CD14-positive monocyte (primary cell): Measurements from ENCODE around the gene TMEM187. TPM values are rescaled to one million over a fixed set of nuclear protein-coding genes. Genes with fewer than 3 reads are reported as not detected.

Experiments used
- DNase-seq, 3 donors: peaks; one replicate each; pipeline ENCODE4 v3.0.0-alpha.2; 2011 to 2022
- H2AFZ ChIP-seq: 2 replicates; pipeline ENCODE4 v1.6.0; 2012; ENCODE audit warnings: mild to moderate bottlenecking, low read depth, low read length, inconsistent platforms; ENCODE audit not compliant: insufficient read depth, poor library complexity, severe bottlenecking
- H3K27ac ChIP-seq, 2 donors: 1 replicate in 1 of 2; 2 replicates in 1 of 2; pipeline ENCODE4 v1.5.1; 2012 to 2013; ENCODE audit warnings: low read length in 2 of 2, control low read depth in 1 of 2, inconsistent platforms in 1 of 2, low read depth in 1 of 2, mild to moderate bottlenecking in 1 of 2
- H3K27me3 ChIP-seq, 2 donors: one replicate each; pipeline versions ENCODE4 v1.6.0 to v1.6.1; 2011 to 2013; ENCODE audit warnings: low read length in 2 of 2; ENCODE audit not compliant: control insufficient read depth in 2 of 2, insufficient read depth in 2 of 2
- H3K36me3 ChIP-seq, 2 donors: replicated peaks in 1 of 2; 1 replicate in 1 of 2; 2 replicates in 1 of 2; pipeline versions ENCODE4 v1.5.1 to v1.6.1; 2012 to 2013; ENCODE audit warnings: low read length in 2 of 2, control low read depth in 1 of 2, inconsistent platforms in 1 of 2, mild to moderate bottlenecking in 1 of 2; ENCODE audit not compliant: insufficient read depth in 2 of 2, control insufficient read depth in 1 of 2
- H3K4me1 ChIP-seq, 2 donors: 1 replicate in 1 of 2; 2 replicates in 1 of 2; pipeline versions ENCODE4 v1.5.1 to v1.6.1; 2012 to 2013; ENCODE audit warnings: low read length in 2 of 2, control low read depth in 1 of 2, inconsistent platforms in 1 of 2, mild to moderate bottlenecking in 1 of 2, moderate library complexity in 1 of 2; ENCODE audit not compliant: insufficient read depth in 2 of 2, control insufficient read depth in 1 of 2
- H3K4me2 ChIP-seq: replicated peaks from 2 replicates; pipeline ENCODE3; 2012; ENCODE audit warnings: low read length, moderate library complexity, mild to moderate bottlenecking; ENCODE audit not compliant: poor library complexity, severe bottlenecking; ENCODE audit errors: extremely low read depth
- H3K4me3 ChIP-seq, 3 experiments: fragments of 200-600 bp in 1 of 3; sonication (generic) in 1 of 3; replicated peaks in 1 of 3; 1 replicate in 2 of 3; 2 replicates in 1 of 3; pipeline ENCODE4 v1.5.1; 2011 to 2013; ENCODE audit warnings: low read length in 3 of 3, mild to moderate bottlenecking in 3 of 3, control low read depth in 2 of 3, low read depth in 2 of 3, inconsistent platforms in 1 of 3, moderate library complexity in 1 of 3
- H3K79me2 ChIP-seq: 2 replicates; pipeline ENCODE4 v1.6.0; 2012; ENCODE audit warnings: mild to moderate bottlenecking, control low read depth, inconsistent platforms, low read length, moderate library complexity; ENCODE audit not compliant: insufficient read depth
- H3K9ac ChIP-seq: 2 replicates; pipeline ENCODE4 v1.6.0; 2017; ENCODE audit warnings: low read length, mild to moderate bottlenecking; ENCODE audit not compliant: insufficient read depth, poor library complexity, severe bottlenecking
- H3K9me3 ChIP-seq, 2 donors: replicated peaks in 1 of 2; 1 replicate in 1 of 2; 2 replicates in 1 of 2; pipeline versions ENCODE4 v1.5.1 to v1.6.1; 2012 to 2013; ENCODE audit warnings: low read length in 2 of 2, control low read depth in 1 of 2; ENCODE audit not compliant: control insufficient read depth in 1 of 2, insufficient read depth in 1 of 2
- H4K20me1 ChIP-seq: 2 replicates; pipeline ENCODE4 v1.6.0; 2012; ENCODE audit warnings: mild to moderate bottlenecking, low read length, control low read depth, moderate library complexity; ENCODE audit not compliant: insufficient read depth
- H3K27ac Mint-ChIP-seq, 7 donors: one replicate each; pipeline ENCODE4 v1.8.0; 2020; ENCODE audit warnings: mild to moderate bottlenecking in 7 of 7, mixed read lengths in 7 of 7, moderate library complexity in 6 of 7, inconsistent platforms in 2 of 7
- H3K27me3 Mint-ChIP-seq, 3 donors: one replicate each; pipeline ENCODE4 v1.8.0; 2021 to 2022; ENCODE audit warnings: low read depth in 3 of 3, mild to moderate bottlenecking in 3 of 3, mixed read lengths in 3 of 3, moderate library complexity in 3 of 3, inconsistent platforms in 1 of 3
- H3K36me3 Mint-ChIP-seq, 2 donors: one replicate each; pipeline ENCODE4 v1.8.0; 2020; ENCODE audit warnings: mixed read lengths in 2 of 2, inconsistent platforms in 1 of 2, mild to moderate bottlenecking in 1 of 2
- H3K4me1 Mint-ChIP-seq: one replicate; pipeline ENCODE4 v1.8.0; 2020; ENCODE audit warnings: mild to moderate bottlenecking, mixed read lengths
- H3K4me3 Mint-ChIP-seq, 2 donors: one replicate each; pipeline ENCODE4 v1.8.0; 2020; ENCODE audit warnings: mild to moderate bottlenecking in 2 of 2, mixed read lengths in 2 of 2, moderate library complexity in 1 of 2
- H3K9me3 Mint-ChIP-seq, 7 donors: one replicate each; pipeline ENCODE4 v1.8.0; 2020 to 2022; ENCODE audit warnings: mixed read lengths in 7 of 7, mild to moderate bottlenecking in 6 of 7, moderate library complexity in 6 of 7, inconsistent platforms in 2 of 7
- CTCF ChIP-seq: fragments of 200-600 bp; IDR thresholded peaks from one replicate; pipeline ENCODE4 v1.8.0; 2022; ENCODE audit warnings: antibody characterized with exemption, mild to moderate bottlenecking
- WGBS: methylation state at CpG from one replicate; pipeline ENCODE4 v1.1.5; 2013; ENCODE audit warnings: missing lambda C conversion rate; ENCODE audit not compliant: insufficient coverage; 5-methylcytosine and 5-hydroxymethylcytosine counted together
- intact Hi-C, 2 donors: fragments of 100-400 bp; cut with micrococcal nuclease; formaldehyde crosslinking; loops; one replicate each; pipeline versions ENCODE4 v1.15.0 to v1.15.1; 2023
- polyA plus RNA-seq, 3 donors: library from polyadenylated mRNA; depleted of rRNA in 1 of 3; unstranded in 2 of 3; stranded (reverse) in 1 of 3; fragments of 300-500 nt in 2 of 3; fragments of >200 nt in 1 of 3; fragmentation: Illumina TruSeq in 2 of 3; gene quantifications; 1 replicate in 2 of 3; 2 replicates in 1 of 3; pipeline ENCODE4 v1.2.3, GENCODE V29; 2012 to 2021

Gene TMEM187
- polyA plus RNA-seq, 3 donors = 2.8 to 10.3 (median 4.9) TPM

- peaks cover 74% of the 10 kb centered on the region for H4K20me1 ChIP-seq
- H2AFZ ChIP-seq = no peak overlapping the region
- peak overlapping the region in 1 of 2 donors; percentile 16 for H3K27ac ChIP-seq
- H3K4me3 ChIP-seq = no peak overlapping the region
- H3K27me3 ChIP-seq = no peaks in the 10 kb centered on the region
- H3K9me3 ChIP-seq = no peaks in the 10 kb centered on the region
- peaks cover 17 to 38% of the 10 kb centered on the region in 2 donors for H3K4me1 ChIP-seq
- peaks cover 47 to 56% of the 10 kb centered on the region in 2 donors for H3K36me3 ChIP-seq
- Mint-ChIP-seq H3K4me3 (no peak overlapping the region), H3K4me1 (peaks cover 18% of the 10 kb centered on the region), H3K9me3 (peaks cover 0 to 8% (median 0%) of the 10 kb centered on the region in 7 donors), H3K27ac (peak overlapping the region in 3 of 7 donors; percentile 11 to 54 (median 30)), H3K27me3 (peaks cover 0 to 5% (median 0%) of the 10 kb centered on the region in 3 donors), H3K36me3 (peaks cover 29 to 58% of the 10 kb centered on the region in 2 donors)
- no peak for DNase-seq
- no peak overlapping the region for H3K4me2 ChIP-seq
- no peak for TF ChIP-seq CTCF
- peaks cover 15% of the 10 kb centered on the region for H3K79me2 ChIP-seq
- WGBS = 7% methylated on average over 3 of the region's 30 CpGs
- H3K9ac ChIP-seq = no peak overlapping the region
- intact Hi-C loops = no loop called here
These were observed 23.4 kb upstream of the TMEM187 start for GRCh38 chrX:153948847-153949805.

- Histone ChIP-seq H3K9ac (no peak overlapping the region), H3K9me3 (no peaks in the 10 kb centered on the region), H3K4me3 (no peak overlapping the region), H2AFZ (no peak overlapping the region), H3K79me2 (peaks cover 6% of the 10 kb centered on the region), H4K20me1 (peaks cover 84% of the 10 kb centered on the region), H3K27me3 (no peaks in the 10 kb centered on the region), H3K27ac (no peak overlapping the region), H3K36me3 (peaks cover 51 to 66% of the 10 kb centered on the region in 2 donors), H3K4me1 (peaks cover 9 to 28% of the 10 kb centered on the region in 2 donors), H3K4me2 (no peak overlapping the region)
- Mint-ChIP-seq H3K4me3 (no peak overlapping the region), H3K9me3 (peaks cover 0 to 8% (median 0%) of the 10 kb centered on the region in 7 donors), H3K27me3 (peaks cover 0 to 5% (median 0%) of the 10 kb centered on the region in 3 donors), H3K36me3 (peaks cover 36 to 66% of the 10 kb centered on the region in 2 donors), H3K4me1 (peaks cover 14% of the 10 kb centered on the region), H3K27ac (no peak overlapping the region)
- intact Hi-C loops = loop anchor here (5.0 to 10.0 kb wide), 3 partner anchors 33 to 188 kb away; partner anchors contain the start of gene PLXNB3 (in 2 of the 2)
- no peak for TF ChIP-seq CTCF
- no peak for DNase-seq
- 94% methylated on average over 12 of the region's 19 CpGs for WGBS
These were observed 22.4 kb upstream of the TMEM187 start for GRCh38 chrX:153950127-153950526.
